Stimulated activated naive CD4-positive, alpha-beta T cell (primary cell): ENCODE data around the gene ERICH3.

Experiments used
- DNase-seq, 6 experiments: peaks; one replicate each; lab custom pipeline; 2025; lab: John Stamatoyannopoulos, UW

The ERICH3 gene

DNA sequence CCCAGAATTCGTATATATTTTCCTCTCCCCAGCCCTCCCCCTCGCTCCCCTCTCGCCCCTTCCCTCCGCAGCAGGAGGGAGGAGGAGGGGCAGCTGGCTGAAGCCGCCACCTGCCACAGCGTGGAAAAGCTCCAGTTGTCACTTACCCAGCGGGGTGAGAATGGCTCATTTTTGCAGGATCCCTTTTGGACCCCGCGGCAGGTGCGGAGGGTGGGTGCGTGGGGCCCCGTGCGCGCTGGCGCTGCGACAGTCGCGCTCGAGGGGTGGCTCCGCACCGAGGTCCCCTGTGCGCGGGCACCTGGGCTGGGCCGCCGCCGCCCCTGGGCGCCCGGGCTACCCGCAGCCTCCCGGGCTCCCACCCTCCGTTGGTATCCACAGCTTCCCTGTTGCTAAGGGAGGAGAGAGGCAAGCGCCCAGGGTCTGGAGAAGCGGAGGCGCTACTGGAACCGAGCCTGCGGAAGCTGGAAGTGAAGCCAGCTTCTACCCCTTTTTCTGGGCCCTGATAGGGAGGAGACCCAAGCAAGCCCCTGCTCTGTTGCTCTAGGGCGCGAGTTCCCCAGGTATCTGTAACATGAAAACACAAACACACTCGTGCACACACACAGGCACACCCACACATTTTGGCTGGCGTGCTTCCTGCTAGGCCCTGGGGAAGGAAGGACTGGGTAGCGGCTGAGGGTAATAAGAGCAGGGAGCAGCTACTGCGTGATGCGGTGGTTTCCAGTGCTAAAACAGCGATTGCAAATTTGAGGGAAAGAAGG is at the start of gene ERICH3:
Gene ERICH3, minus strand, starts transcription at position 442 of the 761 bp plus-strand sequence. Its CDS starts 273 bp downstream, at position 169.
- DNase-seq: no peak

DNA sequence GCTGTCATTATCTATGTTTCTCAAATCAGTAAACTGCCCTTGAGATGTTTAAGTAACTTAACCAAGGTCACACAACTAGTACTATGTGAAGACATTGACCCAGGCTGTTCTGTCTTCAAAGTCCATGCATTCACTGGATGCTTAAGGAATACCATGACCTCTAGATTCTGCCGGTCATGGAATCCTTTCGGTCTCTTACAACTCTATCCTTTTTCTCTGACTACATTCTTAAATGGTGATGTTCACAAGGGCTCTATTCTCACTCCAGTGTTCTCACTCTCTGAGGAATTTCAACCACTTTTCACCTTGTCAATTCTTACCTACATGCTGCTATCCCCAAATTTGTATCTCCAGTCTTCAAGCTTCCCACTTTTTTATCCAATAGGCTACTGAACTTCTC is 44.0 kb upstream of the ERICH3 start:
- DNase-seq: no peak

- DNase-seq: no peak
Observed at GRCh38 chr1:74716822-74717221, 43.2 kb upstream of the ERICH3 start.

DNA sequence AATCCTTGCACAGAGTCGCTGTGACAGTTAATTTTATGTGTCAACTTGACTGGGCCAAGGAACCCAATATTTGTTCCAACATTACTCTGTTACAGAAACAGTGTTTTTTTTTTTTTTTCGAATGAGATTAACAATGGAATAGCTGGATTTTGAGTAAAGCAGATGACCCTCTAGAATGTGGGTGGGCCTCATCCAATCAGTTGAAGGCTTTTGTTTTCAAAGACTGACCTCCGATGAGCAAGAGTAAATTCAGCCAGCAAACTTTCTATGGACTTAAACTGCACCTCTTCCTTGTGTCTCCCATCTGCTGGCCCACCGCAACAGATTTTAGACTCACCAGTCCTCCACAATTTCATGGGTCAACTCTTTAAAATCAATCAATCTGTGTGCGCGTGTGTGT is 42.2 kb upstream of the ERICH3 start:
- no peak for DNase-seq

GRCh38 chr1:74715236-74715502 is 41.6 kb upstream of the ERICH3 start:
- DNase-seq: no peak

- DNase-seq: no peak
Observed at GRCh38 chr1:74714429-74715235, 41.0 kb upstream of the ERICH3 start.

DNA sequence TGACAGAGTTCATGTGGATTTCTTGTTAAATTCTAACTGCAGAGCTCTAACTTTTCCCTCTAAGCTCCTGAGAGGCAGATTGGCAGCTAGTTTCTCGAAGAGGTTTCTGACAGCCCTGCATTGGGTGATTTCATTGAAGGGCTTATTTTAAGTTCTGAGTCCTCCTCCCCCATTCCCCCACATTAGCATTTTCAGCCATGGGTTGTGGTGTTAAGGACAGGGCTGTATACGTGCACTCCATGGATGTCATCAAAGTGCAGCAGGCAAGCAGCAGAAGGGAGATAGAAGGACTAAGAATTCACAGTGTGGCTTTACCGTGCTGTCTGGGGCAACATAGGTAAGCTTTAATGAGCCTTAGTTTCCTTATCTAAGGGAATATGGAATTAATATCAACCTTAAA is 40.3 kb upstream of the ERICH3 start:
- DNase-seq: no peak

- no peak for DNase-seq
Observed at GRCh38 chr1:74712881-74713280, 39.3 kb upstream of the ERICH3 start.

- no peak for DNase-seq
Observed at GRCh38 chr1:74703386-74704182, 30.0 kb upstream of the ERICH3 start.

- DNase-seq: no peak
Observed at GRCh38 chr1:74699331-74699730, 25.7 kb upstream of the ERICH3 start.

DNA sequence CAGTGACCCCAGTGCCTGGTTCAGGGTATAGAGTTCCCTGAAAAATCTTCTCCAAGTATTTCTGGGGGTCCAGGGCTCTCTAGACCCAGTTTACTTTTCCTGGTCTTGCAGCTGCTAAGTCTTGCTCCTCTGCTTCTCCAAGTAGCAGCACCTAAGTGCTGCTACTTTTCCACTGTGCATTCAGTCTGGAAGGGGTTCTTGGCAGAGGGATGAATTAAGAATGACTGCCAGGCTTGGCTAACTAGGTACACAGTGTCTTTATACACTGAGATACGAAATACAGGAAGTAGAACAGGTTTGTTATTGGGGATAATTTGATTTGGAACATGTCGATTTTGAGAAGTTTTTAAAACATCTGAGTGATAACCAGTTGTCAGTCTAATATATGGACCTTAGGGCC is 24.2 kb upstream of the ERICH3 start:
- DNase-seq: no peak

GRCh38 chr1:74693473-74693872 is 19.9 kb upstream of the ERICH3 start:
- no peak for DNase-seq

DNA sequence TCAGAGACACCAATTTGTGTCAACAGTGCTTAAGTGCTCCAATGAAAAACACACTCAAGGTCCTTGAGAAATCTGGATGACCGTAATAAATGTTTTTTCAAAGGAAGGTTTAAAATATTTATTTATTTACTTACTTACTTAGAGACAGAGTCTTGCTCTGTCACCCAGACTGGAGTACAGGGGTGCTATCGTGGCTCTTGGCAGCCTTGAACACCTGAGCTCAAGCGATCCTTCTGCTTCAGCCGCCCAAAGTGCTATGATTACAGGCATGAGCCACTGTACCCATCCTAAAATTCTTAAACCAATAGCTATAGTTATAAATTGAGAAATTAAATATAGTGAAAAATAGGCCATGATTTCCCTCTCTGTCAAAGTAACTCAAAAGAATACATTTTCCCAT is 17.3 kb upstream of the ERICH3 start:
- DNase-seq: no peak

DNA sequence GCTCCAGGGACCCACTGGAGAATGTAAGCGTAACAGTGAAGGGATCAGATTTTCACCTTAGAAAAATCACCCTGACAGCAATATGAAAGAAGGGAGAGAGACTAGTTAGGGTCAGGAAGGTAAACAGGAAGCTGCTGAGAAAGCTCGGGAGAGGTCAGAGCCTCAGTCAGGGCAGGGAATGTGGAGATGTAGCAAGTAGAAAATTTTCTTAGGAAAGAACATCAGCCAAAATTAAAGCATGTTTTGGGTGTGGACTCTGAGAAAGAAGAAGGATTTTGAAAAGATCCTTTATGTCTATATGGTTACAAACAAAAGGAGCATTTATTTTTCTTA is 16.7 kb upstream of the ERICH3 start:
- no peak for DNase-seq

DNA sequence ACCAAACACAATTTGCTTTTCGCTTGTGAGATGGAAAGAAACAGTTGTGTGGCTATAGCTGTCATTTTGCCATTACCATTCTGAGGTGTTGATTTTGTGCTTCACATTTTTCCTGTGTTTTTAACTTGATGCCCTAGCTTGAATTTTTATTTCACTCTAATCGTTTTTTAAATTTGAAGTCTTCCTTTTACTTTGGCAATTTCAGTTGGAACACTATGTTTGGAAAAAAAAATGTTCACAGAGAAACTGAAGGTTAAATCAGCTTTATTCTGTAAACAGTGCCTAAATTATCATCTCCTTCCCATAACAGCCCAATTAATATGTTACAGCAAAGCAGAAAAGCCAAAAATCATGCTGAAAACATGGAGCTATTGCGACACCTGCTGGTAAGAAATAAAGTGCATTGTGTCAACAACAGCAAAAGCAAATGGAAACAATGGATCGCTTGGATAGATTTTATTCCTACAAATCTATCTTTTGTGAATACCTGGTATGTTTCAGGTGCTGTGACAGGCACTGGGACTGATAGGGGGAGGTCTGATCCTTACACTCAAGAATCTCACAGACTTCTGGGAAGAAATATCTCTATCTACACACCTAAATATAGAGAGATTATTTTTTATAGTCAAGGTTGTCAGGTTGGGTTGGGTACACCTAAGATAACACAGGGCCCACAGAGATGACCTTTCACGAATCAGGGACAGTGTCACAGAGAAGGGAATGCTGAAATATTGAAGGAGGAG is 16.2 kb upstream of the ERICH3 start:
- DNase-seq: peak in 3 of 6 experiments; percentile 8 to 56 (median 41)

GRCh38 chr1:74686928-74687327 is 13.3 kb upstream of the ERICH3 start:
- no peak for DNase-seq

- DNase-seq: no peak
Observed at GRCh38 chr1:74684301-74684700, 10.7 kb upstream of the ERICH3 start.

DNA sequence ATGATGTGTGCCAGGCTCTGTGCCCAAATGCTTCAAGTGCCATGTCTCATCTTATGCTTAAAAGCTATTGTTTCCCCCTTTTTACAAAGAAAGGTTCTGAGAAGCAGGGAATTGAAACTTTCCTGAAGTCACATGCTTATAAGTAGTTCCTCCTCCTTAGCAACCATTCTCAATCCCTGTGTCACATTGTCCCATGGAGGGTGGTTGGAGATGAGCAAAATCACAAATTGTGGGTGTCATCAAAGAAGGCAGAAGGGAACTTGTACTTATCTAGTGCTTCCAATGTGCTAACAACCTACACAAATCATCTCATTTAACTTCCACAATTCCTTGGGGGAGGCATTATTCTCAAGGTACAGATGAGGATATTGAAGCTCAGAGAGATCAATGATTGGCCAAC is 10.1 kb upstream of the ERICH3 start:
- DNase-seq: no peak

- no peak for DNase-seq
Observed at GRCh38 chr1:74681851-74682250, 8.3 kb upstream of the ERICH3 start.

DNA sequence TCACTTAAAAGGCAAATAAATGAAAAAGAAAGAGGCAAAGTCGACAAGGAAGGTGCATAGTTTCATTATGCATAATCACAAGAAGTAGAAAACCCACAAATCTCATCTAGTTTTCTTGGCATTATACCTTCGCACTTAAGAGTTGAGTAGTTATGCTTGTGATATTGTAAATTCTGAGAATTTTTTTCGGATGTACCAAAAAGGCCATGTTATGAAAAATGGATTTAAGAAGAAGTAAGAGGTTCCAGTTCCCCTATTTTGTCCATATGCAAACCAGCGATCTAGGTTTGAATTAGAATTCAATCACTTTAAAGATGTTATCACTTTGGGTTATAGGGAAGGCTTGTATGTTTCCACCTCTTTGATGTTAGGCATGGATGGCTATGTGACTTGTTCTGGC is 7.9 kb upstream of the ERICH3 start:
- DNase-seq: no peak

DNA sequence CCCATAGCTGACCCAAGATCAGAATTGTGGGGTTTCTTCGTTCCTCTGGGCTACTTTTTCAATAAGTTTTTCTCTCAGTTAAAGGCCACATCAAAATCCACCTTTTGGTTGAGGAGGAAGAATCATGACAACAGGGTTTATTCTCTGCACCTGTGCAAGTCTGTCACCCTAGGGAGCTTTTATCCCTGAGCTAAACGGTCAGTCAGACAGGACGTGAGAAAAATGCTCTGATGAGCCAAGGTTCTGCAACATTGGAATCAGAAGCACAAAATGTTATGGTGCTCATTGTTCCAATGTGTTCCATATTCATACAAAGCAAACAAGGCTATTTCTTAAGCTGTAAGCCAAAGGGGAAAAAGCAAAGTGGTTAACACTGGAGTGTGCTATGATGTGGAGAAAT is 7.4 kb upstream of the ERICH3 start:
- no peak for DNase-seq

DNA sequence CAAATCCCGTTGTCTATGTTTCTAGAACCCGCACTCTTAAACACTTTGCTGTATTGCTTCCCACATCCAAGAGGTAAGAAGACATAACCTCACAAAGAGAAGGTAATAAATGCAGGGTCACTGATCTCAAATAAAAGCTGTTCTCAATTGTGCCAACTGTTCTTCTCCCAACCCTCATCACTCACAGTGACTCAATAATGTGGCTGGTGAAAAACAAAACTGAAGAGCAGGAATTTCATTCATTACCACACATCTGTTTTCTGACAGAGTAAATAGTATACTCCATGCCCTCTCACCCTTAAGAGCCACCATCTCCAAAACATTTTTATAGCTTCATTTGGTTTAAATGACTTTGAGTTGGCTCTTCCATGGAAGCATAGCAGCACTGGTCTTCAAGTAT is 6.2 kb upstream of the ERICH3 start:
- DNase-seq: no peak
